Measurements from ENCODE around the gene COBL. TPM values are rescaled to one million over a fixed set of nuclear protein-coding genes. Genes with fewer than 3 reads are reported as not detected.

COBL gene
- polyA plus RNA-seq, 1 donor (not counting 4 experiments of a cell fraction or from before 2014, with no cell fraction given): 4.5 TPM

- H3K4me3 ChIP-seq (ENCODE audit: control insufficient read depth in 2 of 3, extremely low read depth in 1 of 3, insufficient read depth in 2 of 3, low read depth in 1 of 3, low read length in 3 of 3): no peak overlapping the region
- H3K9ac ChIP-seq (ENCODE audit: control insufficient read depth, extremely low read depth, insufficient read depth, low read length): no peak overlapping the region
- TF ChIP-seq, protein P1, sequence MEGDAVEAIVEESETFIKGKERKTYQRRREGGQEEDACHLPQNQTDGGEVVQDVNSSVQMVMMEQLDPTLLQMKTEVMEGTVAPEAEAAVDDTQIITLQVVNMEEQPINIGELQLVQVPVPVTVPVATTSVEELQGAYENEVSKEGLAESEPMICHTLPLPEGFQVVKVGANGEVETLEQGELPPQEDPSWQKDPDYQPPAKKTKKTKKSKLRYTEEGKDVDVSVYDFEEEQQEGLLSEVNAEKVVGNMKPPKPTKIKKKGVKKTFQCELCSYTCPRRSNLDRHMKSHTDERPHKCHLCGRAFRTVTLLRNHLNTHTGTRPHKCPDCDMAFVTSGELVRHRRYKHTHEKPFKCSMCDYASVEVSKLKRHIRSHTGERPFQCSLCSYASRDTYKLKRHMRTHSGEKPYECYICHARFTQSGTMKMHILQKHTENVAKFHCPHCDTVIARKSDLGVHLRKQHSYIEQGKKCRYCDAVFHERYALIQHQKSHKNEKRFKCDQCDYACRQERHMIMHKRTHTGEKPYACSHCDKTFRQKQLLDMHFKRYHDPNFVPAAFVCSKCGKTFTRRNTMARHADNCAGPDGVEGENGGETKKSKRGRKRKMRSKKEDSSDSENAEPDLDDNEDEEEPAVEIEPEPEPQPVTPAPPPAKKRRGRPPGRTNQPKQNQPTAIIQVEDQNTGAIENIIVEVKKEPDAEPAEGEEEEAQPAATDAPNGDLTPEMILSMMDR (optimal IDR thresholded peaks at IDR 0.05 in 1 of 3, IDR thresholded peaks at IDR 0.05 in 1 of 3, conservative IDR thresholded peaks at IDR 0.05 in 1 of 3; ENCODE audit: extremely low read depth in 1 of 3, insufficient read depth in 2 of 3, low read length in 3 of 3): no peak
- no peak for TF ChIP-seq EZH2 (IDR thresholded peaks at IDR 0.05; ENCODE audit: low read length)
- no peak overlapping the region for H3K4me2 ChIP-seq (ENCODE audit: control insufficient read depth, extremely low read depth, insufficient read depth, low read depth, low read length)
- DNase-seq (ENCODE audit: low read depth, low spot score): no peak
- peaks cover 5% of the 10 kb centered on the region for H3K4me1 ChIP-seq (ENCODE audit: control insufficient read depth, extremely low read depth, insufficient read depth, low read length)
- no peaks in the 10 kb centered on the region for H4K20me1 ChIP-seq (ENCODE audit: control insufficient read depth, extremely low read depth, insufficient read depth, low read length)
- H3K27ac ChIP-seq (ENCODE audit: control insufficient read depth, insufficient read depth, low read length): no peak overlapping the region
- dilution Hi-C loops (cut with MboI; ENCODE audit: extremely low pct_ligation_motif_present, low sequenced_read_pairs): no loop called here
- no peaks in the 10 kb centered on the region for H3K36me3 ChIP-seq (ENCODE audit: control insufficient read depth in 2 of 2, extremely low read depth in 1 of 2, insufficient read depth in 2 of 2, low read length in 2 of 2)
- H3K27me3 ChIP-seq (ENCODE audit: control insufficient read depth, extremely low read depth, insufficient read depth, low read length): no peaks in the 10 kb centered on the region
- FAIRE-seq: no peak
- H3K79me2 ChIP-seq (ENCODE audit: control insufficient read depth, insufficient read depth, low read length): no peaks in the 10 kb centered on the region
- H3K9me3 ChIP-seq (ENCODE audit: control insufficient read depth, low read depth, low read length): no peaks in the 10 kb centered on the region
- no peak overlapping the region for H2AFZ ChIP-seq (ENCODE audit: control insufficient read depth, low read length)
- H3K9me1 ChIP-seq (ENCODE audit: control insufficient read depth, extremely low read depth, insufficient read depth, low read length): no peaks in the 10 kb centered on the region
Observed at GRCh38 chr7:51072281-51072680, 244.3 kb downstream of the COBL start.

GRCh38 chr7:51071427-51071826 lies 245.2 kb downstream of the COBL start:
- no peaks in the 10 kb centered on the region for H3K27me3 ChIP-seq (ENCODE audit: control insufficient read depth, extremely low read depth, insufficient read depth, low read length)
- H3K9me1 ChIP-seq (ENCODE audit: control insufficient read depth, extremely low read depth, insufficient read depth, low read length): no peaks in the 10 kb centered on the region
- dilution Hi-C loops (cut with MboI; ENCODE audit: extremely low pct_ligation_motif_present, low sequenced_read_pairs): no loop called here
- DNase-seq (ENCODE audit: low read depth, low spot score) (no peak), FAIRE-seq (no peak)
- TF ChIP-seq, protein P1 (optimal IDR thresholded peaks at IDR 0.05 in 1 of 3, IDR thresholded peaks at IDR 0.05 in 1 of 3, conservative IDR thresholded peaks at IDR 0.05 in 1 of 3; ENCODE audit: extremely low read depth in 1 of 3, insufficient read depth in 2 of 3, low read length in 3 of 3): no peak
- TF ChIP-seq EZH2 (IDR thresholded peaks at IDR 0.05; ENCODE audit: low read length): no peak
- no peak overlapping the region for H3K4me3 ChIP-seq (ENCODE audit: control insufficient read depth in 2 of 3, extremely low read depth in 1 of 3, insufficient read depth in 2 of 3, low read depth in 1 of 3, low read length in 3 of 3)
- H3K9ac ChIP-seq (ENCODE audit: control insufficient read depth, extremely low read depth, insufficient read depth, low read length): no peak overlapping the region
- peaks cover 5% of the 10 kb centered on the region for H3K4me1 ChIP-seq (ENCODE audit: control insufficient read depth, extremely low read depth, insufficient read depth, low read length)
- H3K79me2 ChIP-seq (ENCODE audit: control insufficient read depth, insufficient read depth, low read length): no peaks in the 10 kb centered on the region
- H2AFZ ChIP-seq (ENCODE audit: control insufficient read depth, low read length): no peak overlapping the region
- no peaks in the 10 kb centered on the region for H3K36me3 ChIP-seq (ENCODE audit: control insufficient read depth in 2 of 2, extremely low read depth in 1 of 2, insufficient read depth in 2 of 2, low read length in 2 of 2)
- no peak overlapping the region for H3K27ac ChIP-seq (ENCODE audit: control insufficient read depth, insufficient read depth, low read length)
- no peaks in the 10 kb centered on the region for H3K9me3 ChIP-seq (ENCODE audit: control insufficient read depth, low read depth, low read length)
- H3K4me2 ChIP-seq (ENCODE audit: control insufficient read depth, extremely low read depth, insufficient read depth, low read depth, low read length): no peak overlapping the region
- H4K20me1 ChIP-seq (ENCODE audit: control insufficient read depth, extremely low read depth, insufficient read depth, low read length): no peaks in the 10 kb centered on the region
